SK-N-SH (cell line): ENCODE measurements around the gene GRM1. TPM values are rescaled to one million over a fixed set of nuclear protein-coding genes. Genes with fewer than 3 reads are reported as not detected.

ENCODE experiments used
- CTCF ChIA-PET: fragments of 300-600, 350-600 bp; formaldehyde crosslinking; extraction: SDS; loops from one replicate; lab custom pipeline; 2021; lab: Yijun Ruan, JAX
- POLR2A ChIA-PET: fragments of 350-600 bp; sonication (Branson Sonifier 250); formaldehyde crosslinking; extraction: SDS; loops from one replicate; lab custom pipeline; 2020; ENCODE audit warnings: antibody characterized with exemption, inconsistent platforms; lab: Yijun Ruan, JAX
- DNase-seq: peaks from one replicate; pipeline ENCODE4 v3.0.0; 2012
- H2AFZ ChIP-seq: fragments of 200-600 bp; sonication (generic); 2 replicates; pipeline ENCODE4 v1.8.1; 2016; ENCODE audit warnings: antibody characterized with exemption, mild to moderate bottlenecking, low read depth
- H3F3A ChIP-seq: fragments of 200-600 bp; sonication (generic); replicated peaks from 2 replicates; pipeline ENCODE3; 2016; ENCODE audit warnings: antibody characterized with exemption, mild to moderate bottlenecking; ENCODE audit not compliant: insufficient read depth
- H3K27ac ChIP-seq, 2 experiments: fragments of 200-500 bp in 1 of 2; fragments of 200-600 bp in 1 of 2; sonication (Bioruptor generic) in 1 of 2; sonication (generic), shearing (Covaris generic) in 1 of 2; 2 replicates each; pipeline versions ENCODE4 v1.5.1 to v1.6.1; 2014 to 2016; ENCODE audit warnings: low read depth in 2 of 2, inconsistent platforms in 1 of 2, low read length in 1 of 2, mild to moderate bottlenecking in 1 of 2, mixed read lengths in 1 of 2
- H3K27me3 ChIP-seq: fragments of 200-600 bp; sonication (generic), shearing (Covaris generic); 2 replicates; pipeline ENCODE4 v1.6.1; 2016; ENCODE audit warnings: mixed run types; ENCODE audit not compliant: insufficient read depth
- H3K36me3 ChIP-seq, 2 experiments: fragments of 200-500 bp in 1 of 2; fragments of 200-600 bp in 1 of 2; sonication (Bioruptor generic) in 1 of 2; sonication (generic) in 1 of 2; replicated peaks in 1 of 2; 2 replicates each; pipeline versions ENCODE3 to v1.5.1; 2014 to 2016; ENCODE audit warnings: low read length in 1 of 2, mild to moderate bottlenecking in 1 of 2; ENCODE audit not compliant: insufficient read depth in 2 of 2, control insufficient read depth in 1 of 2
- H3K4me1 ChIP-seq, 2 experiments: fragments of 200-500 bp in 1 of 2; fragments of 200-600 bp in 1 of 2; sonication (Bioruptor generic) in 1 of 2; sonication (generic), shearing (Covaris generic) in 1 of 2; 2 replicates each; pipeline versions ENCODE4 v1.5.1 to v1.6.1; 2014 to 2016; ENCODE audit warnings: low read depth in 1 of 2, low read length in 1 of 2, mixed run types in 1 of 2; ENCODE audit not compliant: insufficient read depth in 2 of 2, control insufficient read depth in 1 of 2
- H3K4me2 ChIP-seq: fragments of 200-600 bp; sonication (generic), shearing (Covaris generic); 2 replicates; pipeline ENCODE4 v1.6.1; 2017; ENCODE audit warnings: mixed run types
- H3K4me3 ChIP-seq, 2 experiments: fragments of 200-500 bp in 1 of 2; fragments of 200-600 bp in 1 of 2; sonication (Bioruptor generic) in 1 of 2; sonication (generic), shearing (Covaris generic) in 1 of 2; 2 replicates each; pipeline versions ENCODE4 v1.5.1 to v1.8.1; 2014 to 2016; ENCODE audit warnings: low read depth in 2 of 2, inconsistent platforms in 1 of 2, low read length in 1 of 2, mild to moderate bottlenecking in 1 of 2, mixed read lengths in 1 of 2, moderate library complexity in 1 of 2
- H3K79me2 ChIP-seq: fragments of 200-600 bp; sonication (generic); 2 replicates; pipeline ENCODE4 v1.8.1; 2017; ENCODE audit warnings: mild to moderate bottlenecking; ENCODE audit not compliant: insufficient read depth
- H3K9ac ChIP-seq: fragments of 200-600 bp; sonication (generic); 2 replicates; pipeline ENCODE4 v1.6.1; 2017; ENCODE audit warnings: mixed run types
- H3K9me2 ChIP-seq: fragments of 200-600 bp; sonication (generic); 2 replicates; pipeline ENCODE4 v1.6.1; 2017; ENCODE audit warnings: mixed run types
- H3K9me3 ChIP-seq: fragments of 200-600 bp; sonication (generic); 2 replicates; pipeline ENCODE4 v1.6.1; 2017; ENCODE audit warnings: mixed run types, mild to moderate bottlenecking, moderate library complexity
- H4K20me1 ChIP-seq: fragments of 200-600 bp; sonication (generic); 2 replicates; pipeline ENCODE4 v1.6.1; 2017; ENCODE audit warnings: mild to moderate bottlenecking, mixed run types; ENCODE audit not compliant: insufficient read depth
- EP300 ChIP-seq, 2 experiments: IDR thresholded peaks; 2 replicates each; pipeline versions ENCODE4 v1.4.0 to v1.6.1; 2012; ENCODE audit warnings: borderline replicate concordance in 1 of 2, low read depth in 1 of 2, low read length in 1 of 2
- EZH2phosphoT487 ChIP-seq: fragments of 200-600 bp; sonication (generic); IDR thresholded peaks from 2 replicates; pipeline ENCODE4 v1.6.1; 2017; ENCODE audit warnings: low read depth, mixed run types, mild to moderate bottlenecking, antibody characterized with exemption, moderate library complexity, borderline replicate concordance
- FOSL2 ChIP-seq: IDR thresholded peaks from 2 replicates; pipeline ENCODE4 v1.4.0; 2012; ENCODE audit warnings: low read depth, mild to moderate bottlenecking, moderate library complexity, borderline replicate concordance
- FOXM1 ChIP-seq: IDR thresholded peaks from 2 replicates; pipeline ENCODE4 v1.4.0; 2012; ENCODE audit warnings: low read depth, mild to moderate bottlenecking
- GATA2 ChIP-seq: sonication (generic); formaldehyde crosslinking; IDR thresholded peaks from 2 replicates; pipeline ENCODE4 v1.5.0; 2020; ENCODE audit warnings: mild to moderate bottlenecking, missing genetic modification reagents
- IRF3 ChIP-seq: fragments of 150-350 bp; IDR thresholded peaks from 2 replicates; pipeline ENCODE4 v1.6.1; 2016; ENCODE audit warnings: mild to moderate bottlenecking, low read depth, low read length
- MEF2A ChIP-seq: IDR thresholded peaks from 2 replicates; pipeline ENCODE4 v1.4.0; 2012; ENCODE audit warnings: low read depth, borderline replicate concordance
- MXI1 ChIP-seq: IDR thresholded peaks from 2 replicates; pipeline ENCODE4 v1.6.1; 2012; ENCODE audit warnings: mild to moderate bottlenecking, low read depth, low read length, improper control_type of control experiment
- NFIC ChIP-seq: IDR thresholded peaks from 2 replicates; pipeline ENCODE4 v1.4.0; 2012; ENCODE audit warnings: borderline replicate concordance
- NRF1 ChIP-seq: IDR thresholded peaks from 2 replicates; pipeline ENCODE4 v1.6.1; 2012; ENCODE audit warnings: low read depth, mild to moderate bottlenecking, low read length
- RCOR1 ChIP-seq: fragments of 150-350 bp; IDR thresholded peaks from 2 replicates; pipeline ENCODE4 v1.6.1; 2017; ENCODE audit warnings: antibody characterized with exemption, low read length
- RFX5 ChIP-seq: IDR thresholded peaks from 2 replicates; pipeline ENCODE4 v1.6.1; 2012; ENCODE audit warnings: mild to moderate bottlenecking, improper control_type of control experiment, low read length
- RXRA ChIP-seq: IDR thresholded peaks from 2 replicates; pipeline ENCODE4 v1.4.0; 2012; ENCODE audit warnings: low read depth, mild to moderate bottlenecking, borderline replicate concordance
- TEAD4 ChIP-seq: IDR thresholded peaks from 2 replicates; pipeline ENCODE4 v1.4.0; 2012; ENCODE audit warnings: mild to moderate bottlenecking, borderline replicate concordance; ENCODE audit not compliant: insufficient read depth
- USF1 ChIP-seq: IDR thresholded peaks from 2 replicates; pipeline ENCODE4 v1.4.0; 2012; ENCODE audit warnings: low read depth, borderline replicate concordance
- WGBS: methylation state at CpG from one replicate; pipeline ENCODE4 v1.1.6; 2017; ENCODE audit warnings: low lambda C conversion rate; 5-methylcytosine and 5-hydroxymethylcytosine counted together
- polyA plus RNA-seq, 3 experiments: library from polyadenylated mRNA; depleted of rRNA; stranded (reverse); fragments of >200 nt; gene quantifications; 2 replicates each; pipeline ENCODE4 v1.2.3, GENCODE V29; 2012
- TF ChIP-seq, protein P1 (sequence below): fragments of 200-600 bp; sonication (generic); IDR thresholded peaks from 2 replicates; pipeline ENCODE4 v1.6.1; 2017; ENCODE audit warnings: antibody characterized with exemption, mild to moderate bottlenecking, moderate library complexity
- TF ChIP-seq, protein P2 (sequence below): IDR thresholded peaks from 2 replicates; pipeline ENCODE4 v1.6.1; 2012; ENCODE audit warnings: mild to moderate bottlenecking, low read depth, low read length, moderate library complexity

The GRM1 gene
- polyA plus RNA-seq, 1 of the 3 experiments (the other 2 are of a cell fraction) = 0.05 TPM

- no peaks in the 10 kb centered on the region for H3K9me2 ChIP-seq
- no peak overlapping the region for H2AFZ ChIP-seq
- no peak for DNase-seq
- H3K4me1 ChIP-seq = no peaks in the 10 kb centered on the region; a peak in 2 of 4 replicates
- H3F3A ChIP-seq = peaks cover 5% of the 10 kb centered on the region
- TF ChIP-seq FOSL2 (no peak), EZH2phosphoT487 (no peak), NRF1 (no peak), NFIC (no peak), MXI1 (no peak), IRF3 (no peak), RCOR1 (no peak), RFX5 (no peak), RXRA (no peak), EP300 (IDR thresholded peaks at IDR 0.05; ENCODE audit: borderline replicate concordance in 1 of 2, low read depth in 1 of 2, low read length in 1 of 2) (no peak), GATA2 (CRISPR knock-in tag) (no peak), USF1 (no peak), TEAD4 (no peak), MEF2A (no peak), FOXM1 (no peak)
- TF ChIP-seq, protein P1, sequence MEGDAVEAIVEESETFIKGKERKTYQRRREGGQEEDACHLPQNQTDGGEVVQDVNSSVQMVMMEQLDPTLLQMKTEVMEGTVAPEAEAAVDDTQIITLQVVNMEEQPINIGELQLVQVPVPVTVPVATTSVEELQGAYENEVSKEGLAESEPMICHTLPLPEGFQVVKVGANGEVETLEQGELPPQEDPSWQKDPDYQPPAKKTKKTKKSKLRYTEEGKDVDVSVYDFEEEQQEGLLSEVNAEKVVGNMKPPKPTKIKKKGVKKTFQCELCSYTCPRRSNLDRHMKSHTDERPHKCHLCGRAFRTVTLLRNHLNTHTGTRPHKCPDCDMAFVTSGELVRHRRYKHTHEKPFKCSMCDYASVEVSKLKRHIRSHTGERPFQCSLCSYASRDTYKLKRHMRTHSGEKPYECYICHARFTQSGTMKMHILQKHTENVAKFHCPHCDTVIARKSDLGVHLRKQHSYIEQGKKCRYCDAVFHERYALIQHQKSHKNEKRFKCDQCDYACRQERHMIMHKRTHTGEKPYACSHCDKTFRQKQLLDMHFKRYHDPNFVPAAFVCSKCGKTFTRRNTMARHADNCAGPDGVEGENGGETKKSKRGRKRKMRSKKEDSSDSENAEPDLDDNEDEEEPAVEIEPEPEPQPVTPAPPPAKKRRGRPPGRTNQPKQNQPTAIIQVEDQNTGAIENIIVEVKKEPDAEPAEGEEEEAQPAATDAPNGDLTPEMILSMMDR = no peak
- TF ChIP-seq, protein P2, sequence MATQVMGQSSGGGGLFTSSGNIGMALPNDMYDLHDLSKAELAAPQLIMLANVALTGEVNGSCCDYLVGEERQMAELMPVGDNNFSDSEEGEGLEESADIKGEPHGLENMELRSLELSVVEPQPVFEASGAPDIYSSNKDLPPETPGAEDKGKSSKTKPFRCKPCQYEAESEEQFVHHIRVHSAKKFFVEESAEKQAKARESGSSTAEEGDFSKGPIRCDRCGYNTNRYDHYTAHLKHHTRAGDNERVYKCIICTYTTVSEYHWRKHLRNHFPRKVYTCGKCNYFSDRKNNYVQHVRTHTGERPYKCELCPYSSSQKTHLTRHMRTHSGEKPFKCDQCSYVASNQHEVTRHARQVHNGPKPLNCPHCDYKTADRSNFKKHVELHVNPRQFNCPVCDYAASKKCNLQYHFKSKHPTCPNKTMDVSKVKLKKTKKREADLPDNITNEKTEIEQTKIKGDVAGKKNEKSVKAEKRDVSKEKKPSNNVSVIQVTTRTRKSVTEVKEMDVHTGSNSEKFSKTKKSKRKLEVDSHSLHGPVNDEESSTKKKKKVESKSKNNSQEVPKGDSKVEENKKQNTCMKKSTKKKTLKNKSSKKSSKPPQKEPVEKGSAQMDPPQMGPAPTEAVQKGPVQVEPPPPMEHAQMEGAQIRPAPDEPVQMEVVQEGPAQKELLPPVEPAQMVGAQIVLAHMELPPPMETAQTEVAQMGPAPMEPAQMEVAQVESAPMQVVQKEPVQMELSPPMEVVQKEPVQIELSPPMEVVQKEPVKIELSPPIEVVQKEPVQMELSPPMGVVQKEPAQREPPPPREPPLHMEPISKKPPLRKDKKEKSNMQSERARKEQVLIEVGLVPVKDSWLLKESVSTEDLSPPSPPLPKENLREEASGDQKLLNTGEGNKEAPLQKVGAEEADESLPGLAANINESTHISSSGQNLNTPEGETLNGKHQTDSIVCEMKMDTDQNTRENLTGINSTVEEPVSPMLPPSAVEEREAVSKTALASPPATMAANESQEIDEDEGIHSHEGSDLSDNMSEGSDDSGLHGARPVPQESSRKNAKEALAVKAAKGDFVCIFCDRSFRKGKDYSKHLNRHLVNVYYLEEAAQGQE = no peak
- H3K9ac ChIP-seq = no peak overlapping the region
- ChIA-PET CTCF (no interaction called here), POLR2A (no interaction called here)
- no peaks in the 10 kb centered on the region for H3K27me3 ChIP-seq
- 86% methylated on average over 5 of the region's 5 CpGs for WGBS
- no peak overlapping the region for H3K27ac ChIP-seq
- H3K4me2 ChIP-seq = no peak overlapping the region
- H3K79me2 ChIP-seq = no peaks in the 10 kb centered on the region
- no peaks in the 10 kb centered on the region for H3K9me3 ChIP-seq
- no peaks in the 10 kb centered on the region for H3K36me3 ChIP-seq
- no peaks in the 10 kb centered on the region for H4K20me1 ChIP-seq
- H3K4me3 ChIP-seq = no peak overlapping the region
Observed at GRCh38 chr6:146352163-146352562, 323.3 kb downstream of the GRM1 start.
